Hematopoietic multipotent progenitor cell (in vitro differentiated cells): ENCODE measurements around the gene JPT2. TPM values are rescaled to one million over a fixed set of nuclear protein-coding genes. Genes with fewer than 3 reads are reported as not detected.

Source experiments
- DNase-seq, 3 donors: peaks; one replicate each; pipeline ENCODE4 v3.0.0-alpha.2; 2011 to 2015; ENCODE audit warnings: low read depth in 2 of 3, low spot score in 2 of 3
- total RNA-seq: library from RNA; depleted of rRNA; stranded (reverse); fragments of >200 nt; gene quantifications from one replicate; pipeline ENCODE4 v1.2.3, GENCODE V29; 2012

Gene JPT2
- total RNA-seq, 1 donor = 21.0 TPM

DNA sequence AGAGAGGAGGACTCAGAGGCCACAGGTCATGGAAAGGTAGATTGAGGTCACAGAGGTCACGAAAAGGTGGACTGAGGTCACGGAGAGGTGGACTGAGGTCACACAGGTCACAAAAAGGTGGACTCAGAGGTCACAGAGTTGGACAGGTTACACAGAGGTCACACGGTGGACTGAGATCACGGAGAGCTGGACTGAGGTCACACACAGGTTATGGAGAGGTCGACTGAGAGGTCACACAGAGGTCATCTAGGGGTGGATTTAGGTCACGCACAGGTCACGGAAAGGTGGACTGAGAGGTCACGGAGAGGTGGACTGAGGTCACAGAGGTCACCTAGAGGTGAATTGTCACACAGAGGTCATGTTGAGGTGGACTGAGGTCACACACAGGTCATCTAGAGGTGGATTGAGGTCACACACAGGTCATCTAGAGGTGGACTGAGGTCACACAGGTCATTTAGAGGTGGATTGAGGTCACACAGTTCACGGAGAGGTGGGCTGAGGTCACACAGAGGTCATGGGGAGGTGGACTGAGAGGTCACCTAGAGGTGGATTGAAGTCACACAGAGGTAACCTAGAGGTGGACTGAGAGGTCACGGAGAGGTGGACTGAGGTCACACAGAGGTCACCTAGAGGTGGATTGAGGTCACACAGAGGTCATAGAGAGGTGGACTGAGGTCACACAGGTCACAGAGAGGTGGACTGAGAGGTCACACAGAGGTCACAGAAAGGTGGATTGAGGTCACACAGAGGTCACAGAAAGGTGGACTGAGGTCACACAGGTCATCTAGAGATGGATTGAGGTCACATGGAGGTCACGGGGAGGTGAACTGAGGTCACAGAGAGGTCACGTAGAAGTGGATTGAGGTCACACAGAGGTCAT, 26.7 kb upstream of the JPT2 start:
- no peak for DNase-seq

DNA sequence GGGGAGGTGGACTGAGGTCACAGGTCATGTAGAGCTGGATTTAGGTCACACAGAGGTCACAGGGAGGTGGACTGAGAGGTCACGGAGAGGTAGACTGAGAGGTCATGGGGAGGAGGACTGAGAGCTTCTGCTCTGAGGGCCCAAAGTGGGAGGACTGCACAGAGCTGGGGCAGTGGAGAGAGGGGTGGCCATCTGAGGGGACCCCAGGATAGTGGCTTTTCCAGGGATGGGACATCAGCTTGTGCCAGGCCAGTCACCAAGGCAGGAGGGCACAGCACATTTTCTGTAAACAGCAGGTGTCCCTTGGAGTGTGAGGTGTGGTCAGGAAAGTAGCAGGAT, 26.1 kb upstream of the JPT2 start:
- DNase-seq = no peak

DNA sequence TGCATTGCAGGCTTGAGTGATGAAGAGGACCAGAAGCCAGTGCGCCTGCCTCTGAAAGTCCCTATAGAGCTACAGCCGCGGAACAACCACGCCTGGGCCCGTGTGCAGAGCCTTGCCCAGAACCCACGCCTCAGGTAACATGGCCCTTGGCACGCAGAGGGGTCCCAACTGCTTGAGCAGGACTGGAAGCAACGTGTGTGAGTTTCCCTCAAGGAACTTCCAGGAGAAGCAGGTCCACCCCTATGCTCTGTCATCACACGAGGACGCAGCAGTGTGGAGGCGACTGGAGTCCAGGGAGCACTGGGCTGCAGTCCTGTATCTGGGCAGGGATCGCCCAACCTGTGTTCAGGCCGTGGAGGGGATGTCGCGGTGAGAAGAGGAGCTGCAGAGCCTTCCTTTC, 25.1 kb upstream of the JPT2 start:
- DNase-seq = no peak

DNA sequence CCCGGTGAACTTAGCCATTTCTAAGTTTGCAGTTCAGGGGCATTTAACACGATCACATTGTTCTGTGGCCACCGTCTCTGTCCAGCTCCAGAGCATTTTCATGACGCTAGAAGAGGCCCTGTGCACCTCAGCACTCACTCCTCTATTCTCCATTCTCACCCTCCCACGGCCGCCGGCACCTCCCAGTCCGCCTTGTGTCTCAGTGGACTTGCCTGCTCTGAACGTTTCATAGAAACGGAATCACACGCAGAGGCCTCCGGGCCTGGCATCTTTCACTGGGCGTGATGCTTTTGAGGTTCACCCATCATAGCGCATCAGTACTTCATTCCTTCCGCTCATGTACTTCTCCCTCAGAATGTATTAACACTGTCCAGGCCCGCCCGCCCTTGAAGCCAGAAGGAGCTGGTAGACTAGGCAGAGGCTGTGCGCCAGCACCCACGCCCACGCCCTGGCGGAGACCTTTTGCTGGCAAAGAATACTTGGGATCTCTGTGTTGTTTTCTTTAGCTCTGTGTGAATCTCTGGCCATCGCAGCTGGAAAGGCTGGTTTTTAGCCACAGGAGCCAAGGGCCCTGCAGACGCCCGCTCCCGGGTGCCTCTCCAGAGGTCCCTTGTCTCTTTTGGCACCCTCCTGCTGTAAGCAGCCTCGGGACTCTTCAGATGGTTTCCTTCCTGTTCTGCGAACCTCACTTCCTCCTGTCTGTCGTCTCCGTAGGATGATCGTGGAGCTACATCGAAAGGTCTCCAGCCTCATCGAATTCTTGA, 23.4 kb upstream of the JPT2 start:
- DNase-seq = no peak

DNA sequence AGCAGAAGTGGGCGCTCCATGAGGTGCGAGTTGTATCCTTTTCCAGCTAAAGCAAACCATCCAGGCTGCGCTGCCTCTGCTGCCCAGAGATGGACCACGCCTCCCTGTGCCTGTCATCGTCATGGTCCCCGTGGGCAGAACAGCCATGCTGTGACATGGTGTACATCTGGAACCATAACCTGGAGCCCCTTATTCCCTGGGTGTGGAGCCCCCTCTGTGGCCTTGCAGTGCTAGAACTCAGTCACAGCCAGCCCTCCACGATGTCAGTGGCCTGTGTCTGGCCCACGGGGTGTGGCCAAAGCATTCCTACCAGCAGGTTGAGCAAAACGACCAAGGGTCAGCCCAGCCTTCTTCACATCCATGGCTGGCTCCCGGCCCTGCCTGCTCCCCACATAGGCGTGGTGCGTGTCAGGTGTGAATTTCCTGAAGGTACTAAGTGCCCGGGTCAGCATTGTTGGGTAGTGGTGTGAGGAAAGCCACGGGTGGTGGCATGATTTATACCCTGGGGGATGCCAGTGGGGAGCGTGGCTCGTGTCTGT, 22.7 kb upstream of the JPT2 start:
- DNase-seq = no peak

DNA sequence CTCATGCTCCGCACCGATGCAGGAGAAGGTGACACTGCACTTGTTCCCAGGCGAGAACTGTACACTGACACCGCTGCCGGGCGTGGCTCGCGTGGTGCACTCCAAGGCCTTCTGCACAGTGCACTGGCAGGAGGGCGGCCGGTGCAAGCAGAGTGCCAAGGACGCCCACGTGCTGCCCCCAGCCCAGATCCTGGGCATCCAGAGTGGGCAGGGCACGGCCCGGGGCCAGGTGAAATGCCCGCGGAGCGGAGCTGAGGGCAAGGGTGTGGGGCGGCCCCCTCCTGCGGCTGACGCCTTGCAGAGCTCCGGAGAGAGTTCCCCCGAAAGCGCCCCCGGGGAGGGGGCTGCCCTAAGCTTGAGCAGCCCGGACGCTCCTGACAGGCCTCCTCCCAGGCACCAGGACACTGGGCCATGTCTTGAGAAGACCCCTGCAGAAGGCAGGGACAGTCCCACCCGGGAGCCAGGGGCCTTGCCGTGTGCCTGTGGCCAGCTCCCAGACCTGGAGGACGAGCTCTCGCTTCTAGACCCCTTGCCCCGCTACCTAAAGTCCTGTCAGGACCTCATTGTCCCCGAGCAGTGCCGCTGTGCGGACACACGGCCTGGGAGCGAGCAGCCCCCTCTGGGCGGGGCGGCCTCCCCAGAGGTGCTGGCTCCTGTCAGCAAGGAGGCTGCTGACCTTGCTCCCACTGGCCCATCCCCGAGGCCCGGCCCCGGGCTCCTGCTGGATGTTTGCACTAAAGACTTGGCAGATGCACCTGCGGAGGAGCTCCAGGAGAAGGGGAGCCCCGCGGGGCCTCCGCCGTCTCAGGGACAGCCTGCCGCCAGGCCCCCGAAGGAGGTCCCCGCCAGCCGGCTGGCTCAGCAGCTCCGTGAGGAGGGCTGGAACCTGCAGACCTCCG, 21.9 kb upstream of the JPT2 start:
- DNase-seq = no peak

DNA sequence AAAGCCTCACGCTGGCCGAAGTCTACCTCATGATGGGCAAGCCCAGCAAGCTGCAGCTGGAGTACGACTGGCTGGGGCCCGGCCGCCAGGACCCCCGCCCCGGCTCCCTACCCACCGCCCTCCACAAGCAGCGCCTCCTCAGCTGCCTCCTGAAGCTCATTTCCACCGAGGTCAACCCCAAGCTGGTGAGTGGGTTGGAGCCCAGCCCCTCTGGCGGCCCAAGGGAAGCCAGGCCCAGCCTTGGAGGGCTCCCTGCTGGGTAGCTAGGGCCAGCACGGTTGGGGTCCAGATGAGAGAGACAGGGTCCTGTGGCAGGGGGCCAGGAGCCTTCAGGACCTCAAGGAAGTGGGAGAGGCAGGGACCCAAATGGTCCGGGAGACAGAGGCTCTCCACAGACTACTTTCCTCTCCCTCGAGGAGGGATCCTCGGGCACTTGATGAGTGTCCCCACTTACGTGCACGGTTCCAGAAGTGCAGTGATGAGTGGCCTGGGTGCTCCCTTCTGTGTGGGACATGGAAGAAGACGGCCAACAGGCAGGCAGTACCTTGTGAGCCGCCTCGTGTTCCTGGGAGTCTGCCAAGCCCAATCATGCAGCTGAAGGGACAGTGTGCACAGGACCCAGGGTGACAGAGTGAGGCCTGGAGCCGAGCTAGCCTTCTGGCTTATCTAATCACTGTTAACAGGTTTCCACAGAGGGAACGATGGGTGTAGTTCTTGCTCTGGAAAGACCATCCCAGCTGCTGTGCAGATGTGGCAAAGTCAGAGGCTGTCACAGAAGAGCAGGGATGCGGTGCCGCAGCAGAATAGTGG, 21.1 kb upstream of the JPT2 start:
- no peak for DNase-seq

DNA sequence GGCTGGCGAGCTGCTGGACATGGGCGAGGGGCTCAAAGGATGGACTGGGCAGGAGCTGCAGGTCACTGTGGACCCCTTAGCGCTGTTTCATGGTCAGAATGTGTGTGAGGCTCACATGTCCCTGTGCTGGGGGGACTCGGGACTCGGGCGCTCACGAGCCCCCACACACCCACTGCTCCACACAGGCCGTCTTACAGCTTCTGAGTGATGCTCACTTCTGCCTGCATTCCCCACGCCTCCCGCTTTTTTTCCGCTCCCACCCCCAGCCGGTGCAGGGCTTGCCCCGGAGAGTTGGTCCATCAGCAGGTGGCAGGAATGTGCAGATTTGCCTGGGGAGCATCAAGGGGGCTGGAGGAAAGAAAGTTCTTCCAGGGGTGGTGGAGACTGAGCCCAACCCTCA, 20.2 kb upstream of the JPT2 start:
- DNase-seq = no peak

DNA sequence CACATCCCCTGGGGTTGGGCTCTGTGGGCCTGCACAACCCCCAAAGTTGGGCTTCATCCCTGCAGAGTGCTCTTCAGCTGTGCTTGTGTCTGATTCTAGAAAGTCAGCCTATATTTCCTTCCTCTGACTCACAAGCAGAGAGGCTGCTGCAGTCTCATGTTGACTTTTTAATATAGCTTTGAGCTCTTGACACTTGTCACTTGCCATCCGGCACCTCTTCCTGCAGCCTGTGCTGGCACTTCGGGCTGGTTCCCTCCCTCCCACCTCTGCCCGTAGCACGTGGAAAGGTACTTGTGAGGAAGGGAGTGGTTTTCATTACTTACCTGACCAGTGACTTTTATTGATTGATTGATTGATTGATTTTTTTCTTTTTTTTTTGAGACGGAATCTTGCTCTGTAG, 19.0 kb upstream of the JPT2 start:
- no peak for DNase-seq

DNA sequence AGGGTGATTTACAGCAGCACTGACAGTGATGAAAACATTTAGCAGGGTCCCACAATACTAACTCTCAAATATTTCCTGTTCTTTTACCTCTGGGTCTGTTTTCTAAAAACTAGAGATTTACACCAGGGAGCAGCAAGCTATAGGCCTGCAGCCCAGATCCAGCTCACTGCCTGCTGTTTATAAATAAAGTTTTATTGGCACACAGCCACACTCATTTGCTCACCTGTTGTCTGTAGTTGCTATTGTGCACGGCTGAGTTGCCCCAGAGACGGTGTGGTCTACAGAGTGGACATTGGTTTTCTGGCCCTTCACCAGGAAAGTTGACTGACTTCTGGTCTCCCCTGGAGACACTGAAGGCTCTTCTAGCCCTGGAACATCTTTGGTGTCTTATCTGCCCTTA, 16.3 kb upstream of the JPT2 start:
- DNase-seq = no peak

DNA sequence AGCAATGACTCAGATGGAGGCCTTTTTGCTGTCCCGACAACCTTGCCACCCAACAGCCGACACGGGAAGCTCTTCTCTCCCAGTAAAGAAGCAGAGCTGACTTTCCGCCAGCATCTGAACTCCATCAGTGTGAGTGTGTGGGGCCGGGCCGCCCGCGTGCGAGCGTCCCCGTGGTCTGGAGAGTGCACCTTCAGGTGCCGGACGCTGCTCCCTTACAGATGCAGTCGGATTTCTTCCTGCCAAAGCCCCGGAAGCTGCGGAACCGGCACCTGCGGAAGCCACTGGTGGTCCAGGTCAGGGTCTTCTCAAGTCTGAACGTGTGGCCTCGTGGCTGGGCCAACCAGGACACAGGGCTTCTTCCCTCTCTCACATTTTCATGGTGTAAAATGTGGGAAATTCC, 15.5 kb upstream of the JPT2 start:
- no peak for DNase-seq

DNA sequence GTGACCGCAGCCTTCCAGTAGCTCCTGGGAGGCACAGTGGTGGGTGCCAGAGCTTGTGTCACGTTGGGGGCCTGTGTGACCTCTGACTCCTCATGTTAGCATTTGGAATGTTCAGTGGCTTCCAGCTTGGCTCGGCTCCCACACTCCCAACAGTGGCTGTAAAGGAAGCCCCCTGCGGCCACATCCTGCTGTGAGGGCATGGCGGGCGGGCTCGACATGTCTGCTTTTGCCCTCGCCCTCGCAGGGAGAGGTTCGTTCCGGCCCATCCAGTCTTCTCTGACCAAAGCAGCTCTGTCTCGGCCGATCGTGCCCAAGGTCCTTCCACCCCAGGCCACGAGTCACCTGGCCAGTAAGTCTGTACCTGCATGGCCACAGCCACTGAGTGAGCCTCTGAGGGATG, 12.2 kb upstream of the JPT2 start:
- no peak for DNase-seq

DNA sequence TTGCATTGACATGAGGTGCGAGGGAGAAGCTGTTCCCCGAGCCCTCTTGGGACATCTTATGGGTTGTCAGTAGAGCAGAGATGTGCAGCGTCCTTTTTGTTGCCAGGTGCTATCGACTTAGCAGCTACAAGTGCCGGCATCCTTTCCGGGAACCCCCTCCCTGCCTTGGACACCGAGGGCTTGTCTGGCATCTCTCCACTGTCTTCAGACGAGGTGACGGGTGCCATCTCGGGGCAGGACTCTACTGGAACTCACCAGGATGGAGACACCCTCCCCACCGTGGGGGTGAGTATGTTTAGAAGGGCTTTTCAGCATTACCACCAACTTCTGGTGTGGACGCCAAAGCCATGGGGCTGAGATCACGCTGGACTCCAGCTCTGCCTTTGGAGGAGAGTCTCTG, 11.8 kb upstream of the JPT2 start:
- no peak for DNase-seq

DNA sequence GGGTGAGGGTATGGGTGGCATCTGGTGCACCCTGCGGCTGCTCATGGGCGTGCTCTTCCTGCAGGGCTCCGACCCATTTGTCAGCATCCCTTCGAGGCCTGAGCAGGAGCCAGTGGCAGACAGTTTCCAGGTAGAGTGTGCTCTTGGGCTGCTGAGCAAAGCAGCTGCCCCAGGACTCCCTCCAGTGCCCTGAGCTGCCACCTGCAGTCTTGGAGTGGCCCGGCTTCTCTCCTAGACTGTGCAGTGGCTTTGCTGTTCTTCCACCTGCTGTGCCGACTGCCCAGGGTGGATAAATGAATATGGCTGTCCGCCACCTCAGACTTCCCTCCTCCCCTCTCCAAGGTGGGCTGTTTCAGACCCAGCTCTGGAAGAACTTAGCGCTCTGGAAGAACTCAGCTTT, 10.8 kb upstream of the JPT2 start:
- DNase-seq = no peak

DNA sequence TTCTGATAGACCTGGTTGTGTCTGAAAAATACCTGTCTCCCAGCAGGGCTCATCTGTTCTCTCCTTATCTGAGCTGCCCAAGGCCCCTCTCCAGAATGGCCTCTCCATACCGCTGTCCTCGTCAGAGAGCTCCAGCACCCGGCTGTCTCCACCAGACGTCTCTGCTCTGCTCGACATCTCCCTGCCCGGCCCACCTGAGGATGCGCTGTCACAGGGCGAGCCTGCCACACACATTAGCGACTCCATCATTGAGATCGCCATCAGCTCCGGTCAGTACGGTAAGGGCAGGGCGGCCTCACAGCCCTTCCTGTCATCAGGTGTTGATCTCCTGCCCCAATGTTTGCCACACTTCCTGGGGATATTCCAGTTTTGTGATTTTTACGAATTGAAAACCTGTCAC, 10.2 kb upstream of the JPT2 start:
- DNase-seq = no peak

DNA sequence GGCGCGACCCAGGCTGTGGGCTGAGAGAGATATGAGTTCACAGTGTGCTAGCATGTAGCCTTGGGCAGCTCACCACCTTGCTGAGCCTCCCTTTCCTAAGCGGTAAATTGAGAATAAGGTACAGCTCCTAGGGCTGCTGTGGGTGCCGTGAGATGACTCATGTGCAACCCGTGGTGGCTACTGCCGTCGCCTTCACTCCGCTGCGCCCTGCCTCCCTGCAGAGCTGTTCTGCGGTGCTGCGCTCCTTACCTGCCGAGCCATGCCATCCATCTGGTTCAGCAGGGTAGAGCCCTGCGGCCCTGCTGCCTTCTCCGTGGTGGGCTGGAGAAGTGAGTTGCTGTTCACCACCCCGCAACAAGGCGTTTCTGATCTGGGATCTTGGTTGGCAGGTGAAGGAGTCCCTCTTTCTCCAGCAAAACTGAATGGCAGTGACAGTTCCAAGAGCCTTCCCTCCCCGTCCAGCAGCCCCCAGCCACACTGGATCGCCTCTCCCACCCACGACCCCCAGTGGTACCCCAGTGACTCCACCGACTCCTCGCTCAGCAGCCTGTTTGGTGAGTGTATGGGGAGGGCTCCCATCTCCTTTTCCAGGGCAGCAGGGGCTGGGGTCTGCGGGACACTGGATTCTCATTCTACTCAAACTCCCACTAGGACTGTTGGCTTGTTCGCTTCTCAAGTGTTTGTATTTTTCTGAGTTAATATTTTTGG, 9.3 kb upstream of the JPT2 start:
- no peak for DNase-seq

DNA sequence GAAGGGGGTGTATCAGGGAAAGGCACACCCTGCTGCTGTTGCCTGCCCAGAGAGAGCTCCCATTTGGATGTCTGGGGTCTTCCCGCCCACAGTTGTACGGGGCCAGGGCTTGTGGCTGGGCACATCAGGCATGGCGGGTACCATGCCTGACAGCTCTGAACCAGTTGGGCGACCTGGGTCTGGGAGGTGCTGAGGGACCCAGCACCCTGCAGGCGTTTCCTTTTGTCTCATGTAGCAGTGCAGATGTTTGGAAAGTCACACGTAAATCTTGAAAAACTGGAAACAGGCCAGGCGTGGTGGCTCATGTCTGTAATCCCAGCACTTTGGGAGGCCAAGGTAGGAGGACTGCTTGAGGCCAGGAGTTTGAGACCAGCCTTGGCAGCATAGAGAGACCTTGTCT, 8.4 kb upstream of the JPT2 start:
- no peak for DNase-seq

DNA sequence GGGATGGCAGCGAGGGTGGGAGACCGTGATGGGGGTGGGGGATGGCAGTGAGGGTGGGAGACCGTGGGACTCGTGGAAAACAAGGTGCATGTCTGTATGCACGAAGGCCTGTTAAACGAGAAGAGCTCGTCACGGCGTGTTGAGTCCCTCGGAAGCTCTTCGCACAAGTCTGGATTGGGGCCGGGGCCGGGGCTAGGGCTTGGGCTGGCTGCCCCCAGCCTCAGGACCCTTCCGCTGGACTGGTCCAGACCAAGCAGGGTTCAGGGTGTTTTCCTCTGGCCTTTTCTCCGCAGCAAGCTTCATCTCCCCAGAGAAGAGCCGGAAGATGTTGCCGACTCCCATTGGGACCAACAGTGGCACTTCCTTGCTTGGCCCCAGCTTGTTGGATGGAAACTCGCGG, 7.7 kb upstream of the JPT2 start:
- DNase-seq = no peak

DNA sequence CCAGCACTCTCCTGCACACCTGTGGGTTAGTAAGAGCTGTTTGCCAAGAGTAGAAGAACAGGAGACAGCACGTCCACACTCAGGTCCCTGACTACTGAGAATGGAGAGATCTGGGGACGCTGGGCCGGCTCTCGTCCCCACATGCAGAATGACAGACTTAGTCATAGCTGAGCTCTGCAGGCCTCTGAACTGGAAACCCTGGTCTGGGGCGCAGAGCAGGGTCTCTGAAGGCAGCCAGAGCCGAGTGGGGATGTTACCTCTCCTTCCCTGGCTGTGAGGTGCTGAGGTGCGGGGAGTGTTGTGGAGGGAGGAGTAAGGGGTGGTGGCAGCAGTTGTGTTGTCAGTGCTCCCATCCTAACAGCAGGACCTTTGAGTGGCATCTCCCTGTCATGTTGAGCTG, 7.2 kb upstream of the JPT2 start:
- DNase-seq = no peak
